IMR-90 (cell line): ENCODE results near the gene TEAD1. TPM values are rescaled to one million over a fixed set of nuclear protein-coding genes. Genes with fewer than 3 reads are reported as not detected.
A peak's percentile ranks its signal among the peaks of the same experiment; 100 is the strongest.

Source experiments
- ATAC-seq: fragments of 200-7000 bp; cut with Tn5 transposase; 2 replicates; pipeline ENCODE4 v1.9.1; 2020; ENCODE audit warnings: low read depth, mild to moderate bottlenecking, moderate library complexity
- BruUV-seq: library from RNA; stranded (reverse); fragments of 400-500 nt; replicated peaks from 2 replicates; lab custom pipeline; 2021; lab: Mats Ljungman, UMichigan
- CTCF ChIA-PET: fragments of 300-600 bp; formaldehyde crosslinking; extraction: SDS; loops from one replicate; lab custom pipeline; 2021; ENCODE audit warnings: antibody characterized with exemption; lab: Yijun Ruan, JAX
- POLR2A ChIA-PET: fragments of 300-600 bp; sonication (Branson Sonifier 250); formaldehyde crosslinking; loops from one replicate; lab custom pipeline; 2022; ENCODE audit warnings: antibody characterized with exemption; ENCODE audit not compliant: unreplicated experiment; lab: Charles Lee
- DNase-seq: peaks from one replicate; pipeline ENCODE4 v3.0.0; 2013
- H2AFZ ChIP-seq: replicated peaks from 2 replicates; pipeline ENCODE3; 2013; ENCODE audit warnings: low read length, mild to moderate bottlenecking; ENCODE audit not compliant: poor library complexity
- H2AK5ac ChIP-seq: 2 replicates; pipeline ENCODE4 v1.6.1; 2013; ENCODE audit warnings: low read depth, low read length, inconsistent platforms
- H2AK9ac ChIP-seq: replicated peaks from 2 replicates; pipeline ENCODE3; 2013; ENCODE audit warnings: mild to moderate bottlenecking, low read depth, low read length, moderate library complexity; ENCODE audit not compliant: poor library complexity
- H2BK120ac ChIP-seq: 2 replicates; pipeline ENCODE4 v1.6.1; 2013; ENCODE audit warnings: low read depth, low read length, inconsistent platforms
- H2BK15ac ChIP-seq: 3 replicates; pipeline ENCODE4 v1.6.1; 2013; ENCODE audit warnings: low read depth, low read length, inconsistent platforms
- H2BK20ac ChIP-seq: 2 replicates; pipeline ENCODE4 v1.6.1; 2013; ENCODE audit warnings: low read depth, mild to moderate bottlenecking, inconsistent platforms, low read length, moderate library complexity
- H2BK5ac ChIP-seq: 2 replicates; pipeline ENCODE4 v1.6.1; 2013; ENCODE audit warnings: mild to moderate bottlenecking, low read depth, low read length, inconsistent platforms; ENCODE audit not compliant: poor library complexity, severe bottlenecking
- H3K14ac ChIP-seq: replicated peaks from 2 replicates; pipeline ENCODE4 v1.6.1; 2013; ENCODE audit warnings: low read depth, low read length, inconsistent platforms
- H3K18ac ChIP-seq: 2 replicates; pipeline ENCODE4 v1.6.1; 2013; ENCODE audit warnings: low read depth, low read length, control low read depth
- H3K23ac ChIP-seq: 2 replicates; pipeline ENCODE4 v1.6.1; 2013; ENCODE audit warnings: low read depth, low read length, inconsistent platforms
- H3K27ac ChIP-seq: 2 replicates; pipeline ENCODE4 v1.5.1; 2013; ENCODE audit warnings: mild to moderate bottlenecking, control low read depth, low read length; ENCODE audit not compliant: insufficient read depth
- H3K27me3 ChIP-seq: 2 replicates; pipeline ENCODE4 v1.6.1; 2013; ENCODE audit warnings: low read length; ENCODE audit not compliant: control insufficient read depth, insufficient read depth
- H3K36me3 ChIP-seq: 2 replicates; pipeline ENCODE4 v1.6.1; 2013; ENCODE audit warnings: low read length, mixed read lengths; ENCODE audit not compliant: control insufficient read depth, insufficient read depth
- H3K4ac ChIP-seq: 2 replicates; pipeline ENCODE4 v1.6.1; 2013; ENCODE audit warnings: low read depth, low read length, inconsistent platforms
- H3K4me1 ChIP-seq: 2 replicates; pipeline ENCODE4 v1.6.1; 2013; ENCODE audit warnings: low read length, mixed read lengths; ENCODE audit not compliant: control insufficient read depth, insufficient read depth
- H3K4me2 ChIP-seq: 2 replicates; pipeline ENCODE4 v1.6.1; 2013; ENCODE audit warnings: low read depth, mild to moderate bottlenecking, control low read depth, low read length, moderate library complexity
- H3K4me3 ChIP-seq: 2 replicates; pipeline ENCODE4 v1.5.1; 2013; ENCODE audit warnings: low read depth, mild to moderate bottlenecking, control low read depth, low read length, moderate library complexity; ENCODE audit not compliant: insufficient read depth
- H3K56ac ChIP-seq: 2 replicates; pipeline ENCODE4 v1.6.1; 2013; ENCODE audit warnings: low read length, inconsistent platforms; ENCODE audit not compliant: insufficient read depth; ENCODE audit errors: extremely low read depth
- H3K79me1 ChIP-seq, 2 experiments: 2 replicates each; pipeline ENCODE4 v1.6.1; 2013; ENCODE audit warnings: low read length in 2 of 2, inconsistent platforms in 1 of 2, low read depth in 1 of 2
- H3K9ac ChIP-seq: 2 replicates; pipeline ENCODE4 v1.6.1; 2013; ENCODE audit warnings: low read depth, low read length, control low read depth
- H3K9me1 ChIP-seq: 2 replicates; pipeline ENCODE4 v1.6.1; 2013; ENCODE audit warnings: low read length, inconsistent platforms; ENCODE audit not compliant: insufficient read depth
- H3K9me3 ChIP-seq: 2 replicates; pipeline ENCODE4 v1.6.1; 2013; ENCODE audit warnings: low read length; ENCODE audit not compliant: control insufficient read depth, insufficient read depth
- H4K20me1 ChIP-seq: 2 replicates; pipeline ENCODE4 v1.6.1; 2013; ENCODE audit warnings: low read length, inconsistent platforms; ENCODE audit not compliant: insufficient read depth
- H4K5ac ChIP-seq: 2 replicates; pipeline ENCODE4 v1.6.1; 2013; ENCODE audit warnings: mild to moderate bottlenecking, low read depth, low read length, control low read depth
- H4K8ac ChIP-seq, 2 experiments: 2 replicates each; pipeline ENCODE4 v1.6.1; 2013; ENCODE audit warnings: low read depth in 2 of 2, low read length in 2 of 2, control low read depth in 1 of 2, inconsistent platforms in 1 of 2
- H4K91ac ChIP-seq: 2 replicates; pipeline ENCODE4 v1.6.1; 2013; ENCODE audit warnings: low read depth, low read length, inconsistent platforms; ENCODE audit not compliant: insufficient read depth
- CEBPB ChIP-seq: IDR thresholded peaks from 2 replicates; pipeline ENCODE4 v1.6.1; 2012; ENCODE audit warnings: low read depth, low read length, improper control_type of control experiment
- MAZ ChIP-seq: IDR thresholded peaks from 2 replicates; pipeline ENCODE4 v1.6.1; 2012; ENCODE audit warnings: low read depth, mild to moderate bottlenecking, low read length, improper control_type of control experiment, moderate library complexity, borderline replicate concordance
- POLR2A ChIP-seq: IDR thresholded peaks from 2 replicates; pipeline ENCODE4 v1.6.1; 2012; ENCODE audit warnings: mild to moderate bottlenecking, low read depth, low read length
- WGBS, 2 experiments: methylation state at CpG; one replicate each; pipeline versions ENCODE4 v1.1.5 to v1.1.7; 2013; ENCODE audit warnings: missing lambda C conversion rate in 2 of 2; ENCODE audit not compliant: insufficient read length in 1 of 2; ENCODE audit errors: extremely low coverage in 2 of 2; 5-methylcytosine and 5-hydroxymethylcytosine counted together
- dilution Hi-C: fragments of 300-500 bp; cut with HindIII; formaldehyde crosslinking; loops from one replicate; pipeline ENCODE4 v1.14.3; 2018; ENCODE audit warnings: low sequenced_read_pairs; ENCODE audit not compliant: unreplicated experiment
- in situ Hi-C: fragments of 300-500 bp; cut with MboI; formaldehyde crosslinking; loops from 3 replicates; pipeline ENCODE4 v1.14.3; 2019; ENCODE audit warnings: low sequenced_read_pairs, inconsistent platforms, mixed read lengths
- intact Hi-C: fragments of 100-400 bp; cut with micrococcal nuclease; formaldehyde crosslinking; loops from 2 replicates; pipeline ENCODE4 v1.10.0; 2022
- polyA plus RNA-seq, 3 experiments: library from polyadenylated mRNA; depleted of rRNA; stranded (reverse); fragments of >200 nt; gene quantifications; 2 replicates each; pipeline ENCODE4 v1.2.3, GENCODE V29; 2012; ENCODE audit warnings: low replicate concordance in 1 of 3
- total RNA-seq: library from RNA; depleted of rRNA; stranded (reverse); fragments of >200 nt; gene quantifications from 2 replicates; pipeline ENCODE4 v1.2.3, GENCODE V29; 2012

The TEAD1 gene
- total and polyA plus RNA-seq, 2 of the 4 experiments (the other 2 are of a cell fraction), result 51.8 to 69.2 TPM

- Histone ChIP-seq H3K79me1 (peaks cover 30 to 93% of the 10 kb centered on the region in 2 experiments), H3K56ac (no peak overlapping the region), H4K8ac (no peak overlapping the region), H2BK15ac (no peak overlapping the region), H3K9me3 (no peaks in the 10 kb centered on the region), H2AK5ac (no peak overlapping the region), H4K20me1 (peaks cover 93% of the 10 kb centered on the region), H2BK5ac (no peak overlapping the region), H3K27me3 (no peaks in the 10 kb centered on the region), H3K9ac (no peak overlapping the region), H3K14ac (no peak overlapping the region), H3K27ac (no peak overlapping the region), H3K18ac (no peak overlapping the region), H4K5ac (no peak overlapping the region), H2BK120ac (no peak overlapping the region), H3K23ac (no peak overlapping the region), H2AK9ac (no peak overlapping the region), H3K4me1 (peaks cover 42% of the 10 kb centered on the region), H3K4me2 (no peak overlapping the region), H2BK20ac (no peak overlapping the region), H2AFZ (no peak overlapping the region), H3K36me3 (peaks cover 13% of the 10 kb centered on the region), H3K4me3 (no peak overlapping the region), H4K91ac (no peak overlapping the region), H3K4ac (no peak overlapping the region), H3K9me1 (peaks cover 57% of the 10 kb centered on the region)
- ATAC-seq, result no peak
- TF ChIP-seq POLR2A (no peak), CEBPB (peak; percentile 63), MAZ (no peak)
- WGBS, 2 experiments, result no CpG with 5 or more reads among the region's 3 CpGs
- BruUV-seq, result no TSS peak
- dilution Hi-C loops, result no loop called here
- intact Hi-C loops, result no loop called here
- ChIA-PET CTCF (no interaction called here), POLR2A (no interaction called here)
- in situ Hi-C loops, result no loop called here
- DNase-seq, result no peak
Measured at GRCh38 chr11:12705874-12706273, 31.7 kb downstream of the TEAD1 start.
